GM12891 (cell line): ENCODE results near the gene ECSCR.

Experiments used
- DNase-seq: peaks from one replicate; pipeline ENCODE4 v3.0.0; 2011; ENCODE audit warnings: low spot score; ENCODE audit not compliant: insufficient read length
- FAIRE-seq: peaks from 2 replicates; lab custom pipeline; 2011; peaks lifted over from hg19 to GRCh38; lab: Jason Lieb, UNC
- PAX5 ChIP-seq: IDR thresholded peaks from 2 replicates; pipeline ENCODE4 v1.6.1; 2011; ENCODE audit warnings: low read length, moderate library complexity, mild to moderate bottlenecking; ENCODE audit not compliant: insufficient read depth, severe bottlenecking
- POLR2A ChIP-seq: IDR thresholded peaks from 2 replicates; pipeline ENCODE4 v1.6.1; 2011; ENCODE audit warnings: low read depth, low read length, control low read depth
- POLR2AphosphoS5 ChIP-seq: IDR thresholded peaks from 2 replicates; pipeline ENCODE4 v1.6.1; 2011; ENCODE audit warnings: low read depth, low read length, control low read depth
- POU2F2 ChIP-seq: IDR thresholded peaks from 2 replicates; pipeline ENCODE4 v1.6.1; 2011; ENCODE audit warnings: low read depth, mild to moderate bottlenecking, control low read depth, low read length, moderate library complexity
- SPI1 ChIP-seq: IDR thresholded peaks from 2 replicates; pipeline ENCODE4 v1.6.1; 2011; ENCODE audit warnings: low read depth, low read length, control low read depth
- TAF1 ChIP-seq: IDR thresholded peaks from 2 replicates; pipeline ENCODE4 v1.6.1; 2011; ENCODE audit warnings: low read depth, low read length, control low read depth

The ECSCR gene

GRCh38 chr5:139472386-139473030 lies 10.0 kb upstream of the ECSCR start:
- TF ChIP-seq POLR2AphosphoS5 (no peak), SPI1 (no peak), PAX5 (no peak), TAF1 (no peak), POLR2A (no peak), POU2F2 (no peak)
- DNase-seq: no peak
- no peak for FAIRE-seq

DNA sequence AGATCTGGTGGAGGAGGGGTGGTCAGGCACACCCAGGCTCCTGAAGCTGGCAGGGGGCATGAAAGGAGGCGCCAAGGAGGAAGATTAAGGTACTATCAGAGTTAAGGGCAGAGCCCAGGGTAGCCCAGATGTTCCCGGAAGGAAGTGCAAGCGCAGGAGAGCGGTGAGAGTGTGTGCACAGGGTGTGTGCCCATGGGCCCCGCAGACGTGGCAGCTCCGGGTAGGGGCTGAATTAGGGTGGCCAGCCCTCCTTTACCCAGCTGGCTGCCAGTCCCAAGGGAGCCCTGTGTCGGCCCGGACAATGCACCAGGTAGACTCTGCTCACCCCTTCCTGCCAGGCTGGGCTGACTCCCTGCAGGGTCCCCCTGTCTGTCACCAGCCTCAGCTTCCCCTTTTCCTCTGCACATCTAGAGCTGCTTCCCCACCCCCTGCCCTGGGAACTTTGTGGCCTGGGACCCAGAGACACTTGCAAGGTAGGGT lies 8.3 kb upstream of the ECSCR start, which contains the start of gene SMIM33:
TSS of gene SMIM33 (plus strand) at position 184 of the 480 bp plus-strand sequence. CDS start at position 302, 118 bp downstream.
- FAIRE-seq: peak; percentile 9
- no peak for DNase-seq
- no peak for TF ChIP-seq SPI1
- TF ChIP-seq PAX5: no peak
- no peak for TF ChIP-seq TAF1
- no peak for TF ChIP-seq POLR2A
- no peak for TF ChIP-seq POLR2AphosphoS5
- TF ChIP-seq POU2F2: no peak

DNA sequence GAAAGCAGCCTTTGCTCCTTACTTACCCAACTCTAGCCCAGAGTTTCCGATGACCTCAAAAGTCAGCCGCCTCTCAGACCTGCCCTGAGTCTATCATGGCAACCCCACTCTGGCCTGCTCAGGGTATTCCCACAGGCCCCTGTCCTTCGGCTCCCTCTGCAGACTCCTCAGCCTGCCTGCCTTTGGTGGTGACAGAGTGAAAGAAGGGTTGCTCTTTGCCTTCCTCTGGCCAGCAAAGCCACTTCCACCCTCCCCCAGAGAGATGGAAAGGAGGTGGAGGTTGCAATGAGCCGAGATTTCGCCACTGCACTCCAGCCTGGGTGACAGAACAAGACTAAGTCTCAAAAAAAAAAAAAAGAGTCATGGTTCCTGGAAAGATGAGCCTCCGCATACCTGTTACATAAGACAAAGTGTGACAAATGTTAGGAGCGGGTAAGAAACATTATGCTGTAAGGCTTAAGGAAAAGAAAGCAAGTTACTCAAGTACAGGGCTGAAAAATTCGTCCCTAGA lies 5.9 kb upstream of the ECSCR start:
- no peak for DNase-seq
- TF ChIP-seq POU2F2: no peak
- no peak for TF ChIP-seq SPI1
- no peak for TF ChIP-seq PAX5
- TF ChIP-seq POLR2A: no peak
- TF ChIP-seq POLR2AphosphoS5: no peak
- no peak for TF ChIP-seq TAF1

GRCh38 chr5:139461698-139462097 lies 845 bp downstream of the ECSCR start:
- DNase-seq (no peak), FAIRE-seq (no peak)
- TF ChIP-seq PAX5 (no peak), SPI1 (no peak), POLR2AphosphoS5 (no peak), POLR2A (no peak), POU2F2 (no peak), TAF1 (no peak)

More for the DNA sequence above, 5.9 kb upstream of the ECSCR start:
- no peak for FAIRE-seq

DNA sequence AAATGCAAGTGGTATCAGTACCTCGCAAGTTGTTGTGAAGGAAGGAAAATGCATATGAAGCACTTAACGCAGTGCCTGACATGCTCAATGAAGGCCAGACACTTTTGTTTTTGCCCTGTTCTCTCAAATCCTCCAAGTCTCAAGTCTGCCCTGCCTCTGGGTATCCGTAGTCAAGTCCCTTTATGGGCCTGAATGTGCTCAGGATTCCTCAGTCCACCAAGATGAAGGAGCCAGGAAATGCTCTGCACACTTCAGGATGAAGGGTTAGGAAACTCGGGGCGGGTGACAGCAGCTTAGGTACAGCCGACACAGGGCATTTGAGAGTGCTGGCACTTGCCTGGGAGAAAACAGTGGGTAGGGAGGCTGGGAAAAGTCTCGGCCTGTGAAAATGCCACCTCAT lies 1.4 kb downstream of the ECSCR start:
- no peak for DNase-seq
- TF ChIP-seq POU2F2: no peak
- no peak for TF ChIP-seq TAF1
- no peak for TF ChIP-seq POLR2AphosphoS5
- TF ChIP-seq SPI1: no peak
- TF ChIP-seq POLR2A: no peak
- no peak for TF ChIP-seq PAX5
- no peak for FAIRE-seq

- FAIRE-seq: no peak
- DNase-seq: no peak
- TF ChIP-seq TAF1 (no peak), PAX5 (no peak), POU2F2 (no peak), SPI1 (no peak), POLR2AphosphoS5 (no peak), POLR2A (no peak)
Measured at GRCh38 chr5:139460455-139460854, 2.1 kb downstream of the ECSCR start.

- DNase-seq (no peak), FAIRE-seq (peak; percentile 5)
- TF ChIP-seq PAX5: no peak
- TF ChIP-seq SPI1: 0 out of 2 replicates have a peak, but pooled peaks have one; percentile 49
- TF ChIP-seq POU2F2: peak; percentile 82
Measured at GRCh38 chr5:139459451-139459934, 3.0 kb downstream of the ECSCR start.

DNA sequence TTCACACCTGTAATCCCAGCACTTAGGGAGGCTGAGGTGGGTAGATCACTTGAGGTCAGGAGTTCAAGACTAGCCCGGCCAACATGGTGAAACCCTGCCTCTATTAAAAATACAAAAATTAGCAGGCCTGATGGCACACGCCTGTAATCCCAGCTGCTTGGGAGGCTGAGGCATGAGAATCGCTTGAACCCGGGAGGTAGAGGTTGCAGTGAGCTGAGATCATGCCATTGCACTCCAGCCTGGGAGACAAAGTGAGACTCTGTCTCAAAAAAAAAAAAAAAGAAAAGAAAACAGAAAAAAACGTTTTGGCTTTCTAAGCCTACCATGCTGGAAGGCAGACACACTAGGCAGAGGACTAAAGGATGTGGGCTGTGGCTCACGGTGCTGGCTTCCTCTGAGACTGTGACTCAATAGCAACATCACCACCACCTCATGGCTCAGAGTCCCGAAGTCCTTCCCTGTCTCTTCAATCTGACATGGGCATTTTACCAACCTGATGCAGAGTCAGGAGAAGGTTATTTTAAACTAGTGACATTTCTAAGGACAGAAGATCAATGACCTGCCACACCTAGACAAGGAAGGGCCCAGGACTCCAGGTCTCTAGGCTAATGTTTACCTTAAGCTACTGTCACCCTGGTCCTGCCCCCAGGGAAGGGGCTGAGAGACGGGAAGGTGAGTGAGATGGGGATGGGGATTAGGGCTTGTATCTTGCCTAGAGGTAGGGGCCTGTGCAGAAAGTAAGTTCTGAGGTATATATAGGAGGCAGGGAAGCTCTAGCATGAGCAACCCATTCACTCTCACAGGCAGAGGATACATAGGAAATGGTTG lies 3.7 kb downstream of the ECSCR start:
- DNase-seq (peak; percentile 62), FAIRE-seq (peak; percentile 64)

More for the DNA sequence above, 3.7 kb downstream of the ECSCR start:
- TF ChIP-seq POLR2A (no peak), TAF1 (no peak), SPI1 (peak; percentile 26; the same call in 1 of the 2 replicates), POLR2AphosphoS5 (no peak)
